MG63 (cell line): Measurements from ENCODE around the gene MICAL3. TPM values are rescaled to one million over a fixed set of nuclear protein-coding genes. Genes with fewer than 3 reads are reported as not detected.

ENCODE experiments used
- DNase-seq: peaks from one replicate; pipeline ENCODE4 v3.0.0-alpha.2; 2020
- H3K27me3 ChIP-seq: fragments of 250-450 bp; sonication (Bioruptor Pico); 2 replicates; pipeline ENCODE4 v1.5.1; 2020; ENCODE audit warnings: mild to moderate bottlenecking, moderate library complexity
- H3K36me3 ChIP-seq: fragments of 250-450 bp; sonication (Bioruptor Pico); 2 replicates; pipeline ENCODE4 v1.5.1; 2020; ENCODE audit warnings: mild to moderate bottlenecking, moderate library complexity
- H3K4me3 ChIP-seq: fragments of 250-450 bp; sonication (Bioruptor Pico); 2 replicates; pipeline ENCODE4 v1.5.1; 2020; ENCODE audit warnings: mild to moderate bottlenecking, moderate library complexity
- H3K9me3 ChIP-seq: fragments of 250-450 bp; sonication (Bioruptor Pico); 2 replicates; pipeline ENCODE4 v1.5.1; 2020; ENCODE audit warnings: mild to moderate bottlenecking, moderate library complexity
- total RNA-seq: library from RNA; depleted of rRNA; stranded (reverse); fragments of >200 nt; shearing (Covaris generic); gene quantifications from 2 replicates; pipeline ENCODE4 v1.2.3, GENCODE V29; 2014; ENCODE audit warnings: low replicate concordance

MICAL3 gene
- total RNA-seq, 1 experiment from 2014 or later: 13.4 TPM

- H3K9me3 ChIP-seq: no peaks in the 10 kb centered on the region
- DNase-seq: peak; percentile 81
- H3K4me3 ChIP-seq: peak overlapping the region; percentile 17
- no peaks in the 10 kb centered on the region for H3K27me3 ChIP-seq
- H3K36me3 ChIP-seq: no peaks in the 10 kb centered on the region; the same call in 1 of the 2 replicates
Measured at GRCh38 chr22:17922925-17923903, 101.1 kb downstream of the MICAL3 start.

GRCh38 chr22:17921871-17922821 lies 102.2 kb downstream of the MICAL3 start:
- H3K9me3 ChIP-seq: no peaks in the 10 kb centered on the region
- H3K27me3 ChIP-seq: no peaks in the 10 kb centered on the region
- no peak for DNase-seq
- H3K36me3 ChIP-seq: no peaks in the 10 kb centered on the region; the same call in 1 of the 2 replicates
- H3K4me3 ChIP-seq: no peak overlapping the region; the same call in 1 of the 2 replicates

- H3K27me3 ChIP-seq: no peaks in the 10 kb centered on the region
- no peak overlapping the region for H3K4me3 ChIP-seq
- H3K36me3 ChIP-seq: no peaks in the 10 kb centered on the region; the same call in 1 of the 2 replicates
- no peaks in the 10 kb centered on the region for H3K9me3 ChIP-seq
- DNase-seq: no peak
Measured at GRCh38 chr22:17920992-17921650, 103.2 kb downstream of the MICAL3 start.

GRCh38 chr22:17920145-17920605 lies 104.2 kb downstream of the MICAL3 start:
- H3K4me3 ChIP-seq: no peak overlapping the region
- no peak for DNase-seq
- no peaks in the 10 kb centered on the region; the same call in 1 of the 2 replicates for H3K36me3 ChIP-seq
- no peaks in the 10 kb centered on the region for H3K9me3 ChIP-seq
- no peaks in the 10 kb centered on the region for H3K27me3 ChIP-seq

GRCh38 chr22:17919276-17920144 lies 104.9 kb downstream of the MICAL3 start:
- no peaks in the 10 kb centered on the region; the same call in 1 of the 2 replicates for H3K36me3 ChIP-seq
- H3K9me3 ChIP-seq: no peaks in the 10 kb centered on the region
- DNase-seq: no peak
- no peaks in the 10 kb centered on the region for H3K27me3 ChIP-seq
- H3K4me3 ChIP-seq: no peak overlapping the region

GRCh38 chr22:17918840-17919239 lies 105.5 kb downstream of the MICAL3 start:
- Histone ChIP-seq H3K36me3 (no peaks in the 10 kb centered on the region; the same call in 1 of the 2 replicates), H3K9me3 (no peaks in the 10 kb centered on the region), H3K4me3 (no peak overlapping the region), H3K27me3 (no peaks in the 10 kb centered on the region)
- DNase-seq: no peak

- peaks cover 5% of the 10 kb centered on the region for H3K36me3 ChIP-seq
- H3K27me3 ChIP-seq: no peaks in the 10 kb centered on the region
- no peak for DNase-seq
- no peaks in the 10 kb centered on the region for H3K9me3 ChIP-seq
- H3K4me3 ChIP-seq: no peak overlapping the region
Measured at GRCh38 chr22:17917490-17917983, 106.8 kb downstream of the MICAL3 start.

- no peak for DNase-seq
- Histone ChIP-seq H3K36me3 (peaks cover 5% of the 10 kb centered on the region), H3K9me3 (no peaks in the 10 kb centered on the region), H3K4me3 (no peak overlapping the region), H3K27me3 (no peaks in the 10 kb centered on the region)
Measured at GRCh38 chr22:17916226-17916889, 108.0 kb downstream of the MICAL3 start.

GRCh38 chr22:17915676-17916075 lies 108.7 kb downstream of the MICAL3 start:
- no peak overlapping the region for H3K4me3 ChIP-seq
- no peaks in the 10 kb centered on the region for H3K27me3 ChIP-seq
- peaks cover 5% of the 10 kb centered on the region for H3K36me3 ChIP-seq
- DNase-seq: no peak
- no peaks in the 10 kb centered on the region for H3K9me3 ChIP-seq

GRCh38 chr22:17915188-17915587 lies 109.2 kb downstream of the MICAL3 start:
- no peak for DNase-seq
- Histone ChIP-seq H3K9me3 (no peaks in the 10 kb centered on the region), H3K36me3 (peaks cover 5% of the 10 kb centered on the region), H3K4me3 (no peak overlapping the region), H3K27me3 (no peaks in the 10 kb centered on the region)

- no peak for DNase-seq
- no peaks in the 10 kb centered on the region for H3K27me3 ChIP-seq
- H3K9me3 ChIP-seq: no peaks in the 10 kb centered on the region
- H3K4me3 ChIP-seq: no peak overlapping the region
- H3K36me3 ChIP-seq: peaks cover 5% of the 10 kb centered on the region
Measured at GRCh38 chr22:17914474-17914873, 109.9 kb downstream of the MICAL3 start.

- H3K36me3 ChIP-seq: peaks cover 5% of the 10 kb centered on the region
- no peak for DNase-seq
- no peaks in the 10 kb centered on the region for H3K9me3 ChIP-seq
Measured at GRCh38 chr22:17913801-17914347, 110.5 kb downstream of the MICAL3 start.

GRCh38 chr22:17912945-17913721 lies 111.2 kb downstream of the MICAL3 start:
- peaks cover 5% of the 10 kb centered on the region for H3K36me3 ChIP-seq
- no peak for DNase-seq

More at GRCh38 chr22:17913801-17914347, 110.5 kb downstream of the MICAL3 start:
- Histone ChIP-seq H3K27me3 (no peaks in the 10 kb centered on the region), H3K4me3 (no peak overlapping the region)

GRCh38 chr22:17911887-17912286 lies 112.5 kb downstream of the MICAL3 start:
- H3K4me3 ChIP-seq: no peak overlapping the region
- H3K27me3 ChIP-seq: no peaks in the 10 kb centered on the region
- no peaks in the 10 kb centered on the region for H3K9me3 ChIP-seq
- DNase-seq: no peak
- peaks cover 14% of the 10 kb centered on the region for H3K36me3 ChIP-seq

More at GRCh38 chr22:17912945-17913721, 111.2 kb downstream of the MICAL3 start:
- H3K4me3 ChIP-seq: no peak overlapping the region
- H3K27me3 ChIP-seq: no peaks in the 10 kb centered on the region
- H3K9me3 ChIP-seq: no peaks in the 10 kb centered on the region
